T-helper 2 cell (primary cell): ENCODE data around the gene HTR3D.
"Not testable (repeated sequence)": the region's sequence is repeated elsewhere in the genome, so short reads cannot be mapped to it uniquely, and the experiment has no call there.

ENCODE experiments used
- DNase-seq, 5 experiments: peaks; one replicate each; pipeline versions ENCODE4 v3.0.0 to v3.0.0-alpha.2; 2012 to 2022

Gene HTR3D

DNA sequence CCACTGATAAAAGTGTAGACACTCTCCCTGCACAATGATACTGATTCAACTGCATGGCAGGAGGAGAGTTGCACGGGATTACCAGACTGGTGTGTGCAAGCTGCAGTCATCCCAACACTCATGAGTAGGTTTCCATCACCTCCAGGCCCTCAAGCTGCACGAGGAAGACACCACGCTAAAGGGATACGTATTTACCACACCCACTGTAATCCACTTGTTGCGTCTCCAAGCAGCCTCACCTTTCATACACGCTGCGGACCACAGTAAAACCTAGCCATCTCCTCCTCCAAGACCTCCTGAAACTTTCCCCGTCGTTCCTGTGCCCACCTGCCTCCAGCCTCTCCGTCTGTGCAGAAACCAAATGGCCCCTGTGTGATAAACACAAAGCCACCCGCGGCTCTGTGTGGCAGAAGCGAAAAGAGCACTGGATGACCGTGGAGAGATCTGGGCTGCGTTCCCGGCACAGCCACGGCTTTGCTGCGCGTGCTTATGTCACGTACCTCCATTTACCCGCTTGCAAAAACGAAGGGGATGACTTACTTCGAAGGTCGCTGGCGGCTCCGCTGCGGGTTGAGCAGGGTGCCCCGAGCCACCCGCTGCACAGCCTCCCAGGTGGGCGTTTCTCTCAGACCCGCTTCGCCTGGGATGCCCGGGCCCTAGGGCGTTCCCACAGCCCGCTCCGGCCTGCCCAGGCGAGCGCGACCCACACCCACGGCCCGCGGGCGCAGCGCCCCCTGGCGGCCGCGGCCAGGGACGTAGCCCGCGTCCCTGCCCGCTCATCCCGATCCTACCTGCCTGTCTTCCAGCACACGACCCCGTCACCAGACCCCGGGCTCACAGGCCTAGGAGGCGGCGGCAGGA lies 14.5 kb upstream of the HTR3D start:
- DNase-seq = peak in 3 of 5 experiments; percentile 19 to 43 (median 31)

DNA sequence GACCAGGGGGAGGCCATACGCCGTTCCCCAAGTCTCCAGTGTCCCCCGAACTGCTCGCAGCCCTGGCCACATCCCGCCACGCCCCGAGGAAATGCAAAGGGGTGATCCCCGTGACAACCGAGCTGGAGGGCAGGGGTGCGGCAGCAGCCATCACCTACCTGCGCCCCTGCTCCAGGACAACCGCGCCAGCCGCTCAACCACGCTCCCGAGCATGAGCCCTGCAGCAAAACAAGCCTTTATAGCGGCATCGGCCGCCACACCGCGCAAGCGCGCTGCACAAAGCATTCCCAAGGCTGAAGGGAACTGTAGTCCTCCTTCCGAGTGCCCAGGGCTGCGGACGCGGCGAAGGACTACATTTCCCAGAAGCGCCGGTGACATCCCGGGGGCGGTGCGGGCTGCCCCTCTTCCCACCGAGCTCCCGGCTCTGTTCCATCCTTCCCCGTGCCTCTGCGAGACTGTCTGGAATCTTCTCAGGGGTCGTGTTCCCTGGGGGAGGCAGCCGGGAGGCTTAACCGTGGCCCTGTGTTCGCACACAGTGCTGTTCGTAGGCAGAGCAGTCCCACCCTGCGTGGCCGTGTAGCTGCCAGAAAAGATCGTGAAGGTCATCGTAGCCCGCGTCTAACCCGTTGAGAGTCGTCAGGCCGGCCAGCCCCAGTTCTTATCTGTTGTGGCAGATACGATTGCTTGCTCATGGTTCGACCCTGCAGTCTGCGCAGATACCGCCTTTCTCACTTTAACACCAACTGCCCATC lies 13.7 kb upstream of the HTR3D start, which contains the start of gene ABCC5:
Gene ABCC5 (minus strand): TSS at position 213 of the 752 bp plus-strand sequence. CDS start 3,492 bp downstream, outside the sequence.
- DNase-seq = peak; percentile 60 to 90 (median 73)

DNA sequence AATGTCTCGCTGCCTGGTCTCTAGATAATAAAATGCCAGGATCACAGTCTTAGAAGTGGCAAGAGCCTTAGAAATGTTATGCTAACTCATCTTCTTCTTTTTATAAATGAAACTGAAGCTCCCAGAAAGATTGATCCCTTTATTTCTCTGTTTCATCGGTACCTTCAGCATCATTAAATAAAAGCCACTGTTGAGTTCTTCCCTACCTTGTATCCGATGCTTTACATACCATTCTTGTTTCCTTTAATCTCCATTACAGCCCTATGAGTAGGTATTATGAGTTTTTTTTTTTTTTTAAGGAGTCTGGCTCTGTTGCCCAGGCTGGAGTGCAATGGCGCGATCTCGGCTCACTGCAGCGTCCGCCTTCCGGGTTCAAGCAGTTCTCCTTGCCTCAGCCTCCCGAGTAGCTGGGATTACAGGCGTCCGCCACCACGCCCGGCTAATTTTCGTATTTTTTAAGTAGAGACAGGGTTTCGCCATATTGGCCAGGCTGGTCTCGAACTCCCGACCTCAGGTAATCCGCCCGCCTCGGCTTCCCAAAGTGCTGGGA lies 13.0 kb upstream of the HTR3D start:
- DNase-seq = no peak

DNA sequence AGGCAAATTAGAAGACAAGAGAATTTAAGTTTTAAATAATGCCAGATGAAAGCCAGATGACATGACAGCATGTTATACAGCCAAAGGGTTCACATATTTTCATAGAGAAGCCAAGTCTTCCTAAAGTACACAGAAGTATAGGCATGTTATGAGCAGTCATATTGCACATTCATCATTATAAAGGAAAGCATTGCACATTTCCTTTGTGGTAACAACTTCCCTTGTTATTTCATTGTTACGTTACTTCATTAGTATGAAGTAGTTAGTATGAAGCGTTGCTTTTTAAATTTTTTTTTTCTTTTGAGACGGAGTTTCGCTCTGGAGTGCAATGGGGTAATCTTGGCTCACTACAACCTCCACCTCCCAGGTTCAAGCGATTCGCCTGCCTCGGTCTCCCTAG lies 9.2 kb upstream of the HTR3D start:
- DNase-seq = peak in 1 of 5 experiments; percentile 31

DNA sequence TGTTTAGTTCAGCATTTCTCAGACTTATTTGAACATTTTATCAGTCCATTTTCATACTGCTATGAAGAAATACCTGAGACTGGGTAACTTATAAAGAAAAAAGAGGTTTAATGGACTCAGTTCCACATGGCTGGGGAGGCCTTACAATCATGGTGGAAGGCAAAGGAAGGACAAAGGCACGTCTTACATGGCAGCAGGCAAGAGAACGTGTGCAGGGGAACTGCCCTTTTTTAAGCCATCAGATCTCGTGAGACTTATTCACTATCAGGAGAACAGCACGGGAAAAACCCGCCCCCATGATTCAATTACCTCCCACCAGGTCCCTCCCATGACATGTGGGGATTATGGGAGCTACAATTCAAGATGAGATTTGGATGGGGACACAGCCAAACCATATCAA lies 6.3 kb upstream of the HTR3D start:
- not testable (repeated sequence) for DNase-seq

DNA sequence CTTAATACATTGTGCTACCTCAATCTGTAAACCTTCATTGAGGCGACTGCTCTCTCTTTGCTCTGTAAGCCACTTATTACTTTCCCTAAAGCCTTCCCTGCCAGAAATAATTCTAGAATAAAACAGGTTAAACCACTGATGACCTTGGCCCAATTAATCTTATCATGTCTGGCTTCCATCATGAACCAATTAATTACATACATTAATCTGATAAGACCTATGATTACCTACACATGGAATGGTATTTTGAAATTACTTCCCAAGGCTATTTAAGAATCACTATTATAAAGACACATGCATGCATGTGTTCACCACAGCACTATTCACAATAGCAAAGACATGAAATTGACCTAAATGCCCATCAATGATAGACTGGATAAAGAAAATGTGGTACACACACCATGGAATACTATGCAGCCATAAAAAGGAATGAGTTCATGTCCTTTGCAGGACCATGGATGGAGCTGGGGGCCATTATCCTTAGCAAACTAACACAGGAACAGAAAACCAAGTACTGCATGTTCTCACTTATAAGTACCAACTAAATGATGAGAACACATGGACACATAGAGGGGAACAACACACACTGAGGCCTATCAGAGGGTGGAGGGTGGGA lies 3.2 kb upstream of the HTR3D start:
- not testable (repeated sequence) for DNase-seq

DNA sequence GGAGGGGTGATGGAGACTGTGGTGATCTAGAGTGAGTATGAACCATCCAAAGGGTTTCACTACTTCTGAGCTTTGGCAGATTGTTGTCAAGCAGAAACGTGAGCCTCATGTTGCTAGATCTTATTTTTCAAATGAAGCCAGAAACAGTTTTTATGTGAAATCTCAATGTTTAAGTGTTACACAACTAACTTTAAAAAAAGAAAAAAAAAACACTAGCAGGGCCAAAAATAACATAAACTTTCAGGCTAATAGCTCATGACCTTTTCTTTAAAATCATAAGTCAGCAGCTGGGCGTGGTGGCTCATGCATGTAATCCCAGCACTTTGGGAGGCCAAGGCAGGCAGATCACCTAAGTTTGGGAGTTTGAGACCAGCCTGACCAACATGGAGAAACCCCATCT lies 2.1 kb upstream of the HTR3D start:
- no peak for DNase-seq

DNA sequence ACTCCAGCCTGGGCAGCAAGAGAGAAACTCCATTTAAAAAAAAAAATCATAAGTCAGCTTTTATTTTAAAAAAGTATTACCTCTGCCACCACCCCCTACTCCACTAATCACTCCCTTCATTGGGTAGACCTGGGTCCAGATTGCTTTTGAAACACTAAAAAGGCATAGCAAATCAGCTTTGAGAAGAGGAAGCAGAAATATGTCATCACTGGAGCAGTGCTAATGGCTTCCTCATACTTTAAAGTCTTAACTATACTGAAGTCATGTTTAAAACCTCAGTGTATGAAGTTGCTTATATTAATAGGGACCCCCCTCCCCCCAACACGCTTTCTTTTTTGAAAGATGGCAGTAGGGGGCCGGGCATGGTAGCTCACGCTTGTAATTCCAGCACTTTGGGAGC lies 1.0 kb upstream of the HTR3D start:
- no peak for DNase-seq

DNA sequence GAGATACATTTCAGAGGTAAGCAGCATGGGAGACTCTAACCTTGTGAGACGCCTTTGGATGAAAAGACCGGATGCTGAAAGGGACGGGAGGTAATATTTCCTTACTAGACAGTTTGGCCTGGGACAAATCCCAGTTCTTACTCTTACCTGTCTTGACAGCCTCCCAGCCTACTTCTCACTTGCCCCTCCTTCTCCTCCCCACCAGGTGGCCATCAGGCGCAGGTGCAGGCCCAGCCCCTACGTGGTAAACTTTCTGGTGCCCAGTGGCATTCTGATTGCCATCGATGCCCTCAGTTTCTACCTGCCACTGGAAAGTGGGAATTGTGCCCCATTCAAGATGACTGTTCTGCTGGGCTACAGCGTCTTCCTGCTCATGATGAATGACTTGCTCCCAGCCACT lies 6.3 kb downstream of the HTR3D start:
- DNase-seq = no peak

DNA sequence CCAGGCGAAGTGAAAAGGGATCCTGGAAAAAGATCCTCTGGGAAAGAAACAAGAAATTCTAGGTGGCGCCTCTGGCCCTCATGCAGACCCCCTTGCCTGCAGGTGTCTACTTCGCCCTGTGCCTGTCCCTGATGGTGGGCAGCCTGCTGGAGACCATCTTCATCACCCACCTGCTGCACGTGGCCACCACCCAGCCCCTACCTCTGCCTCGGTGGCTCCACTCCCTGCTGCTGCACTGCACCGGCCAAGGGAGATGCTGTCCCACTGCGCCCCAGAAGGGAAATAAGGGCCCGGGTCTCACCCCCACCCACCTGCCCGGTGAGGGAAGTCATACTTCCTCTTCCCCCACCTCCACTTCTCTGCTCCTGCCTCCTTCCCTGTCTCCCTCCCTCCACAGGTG lies 6.8 kb downstream of the HTR3D start:
- not testable (repeated sequence) for DNase-seq

DNA sequence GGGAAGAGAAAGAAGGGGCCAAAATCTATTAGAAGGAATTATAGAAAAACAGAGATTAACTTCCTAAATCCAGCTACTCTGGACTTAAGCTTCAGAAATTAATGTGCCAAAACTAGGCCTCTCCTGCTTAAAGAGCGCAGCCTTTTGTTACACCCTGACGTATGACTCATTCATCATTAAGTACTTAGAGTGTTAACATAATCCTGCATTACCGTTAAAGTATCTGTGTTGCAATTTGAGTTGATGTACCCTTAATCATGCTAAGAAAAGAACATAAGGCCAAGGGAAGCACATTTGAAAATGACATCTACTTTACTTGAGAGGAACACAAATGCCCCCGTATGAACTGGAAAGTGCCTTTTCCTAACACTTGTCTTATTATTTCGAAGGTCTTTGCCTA lies 7.9 kb downstream of the HTR3D start:
- no peak for DNase-seq

DNA sequence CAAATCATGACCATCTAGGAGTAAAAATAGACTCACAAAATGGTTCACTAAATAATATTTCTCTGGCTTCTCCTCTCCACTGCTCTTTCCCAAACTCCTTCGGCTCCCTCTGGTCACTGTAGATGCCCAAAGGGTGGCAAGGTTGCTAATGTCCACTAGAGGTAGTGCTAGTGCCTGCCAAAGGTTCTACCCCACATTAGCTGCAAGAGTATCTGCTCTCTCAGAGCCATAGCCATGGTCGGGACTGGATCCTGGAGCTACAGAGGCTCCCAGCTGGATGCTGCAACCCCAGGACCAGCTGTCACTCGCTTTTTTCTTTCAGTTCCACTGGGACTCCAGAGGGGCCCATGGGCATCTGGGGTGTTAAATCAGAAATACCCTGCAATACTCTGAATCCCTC lies 8.5 kb downstream of the HTR3D start:
- no peak for DNase-seq

DNA sequence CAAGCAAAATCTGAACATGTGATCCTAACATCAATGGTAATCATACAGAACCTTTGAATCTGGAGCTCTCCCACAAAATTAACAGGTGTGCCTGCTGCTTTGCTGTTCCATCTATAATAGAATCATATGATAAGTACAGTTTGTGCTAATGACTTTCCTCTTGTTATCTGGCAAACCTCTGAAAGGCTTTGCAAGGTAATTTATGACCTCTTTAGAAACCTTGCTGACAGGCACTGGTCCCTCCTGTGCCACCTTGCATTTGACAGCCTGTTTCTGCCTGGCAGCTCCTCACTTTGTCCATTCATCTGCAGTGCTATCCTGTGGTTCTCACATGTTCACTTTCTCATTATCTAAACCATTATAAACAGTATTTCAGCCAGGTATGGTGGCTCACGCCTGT lies 11.1 kb downstream of the HTR3D start:
- no peak for DNase-seq

DNA sequence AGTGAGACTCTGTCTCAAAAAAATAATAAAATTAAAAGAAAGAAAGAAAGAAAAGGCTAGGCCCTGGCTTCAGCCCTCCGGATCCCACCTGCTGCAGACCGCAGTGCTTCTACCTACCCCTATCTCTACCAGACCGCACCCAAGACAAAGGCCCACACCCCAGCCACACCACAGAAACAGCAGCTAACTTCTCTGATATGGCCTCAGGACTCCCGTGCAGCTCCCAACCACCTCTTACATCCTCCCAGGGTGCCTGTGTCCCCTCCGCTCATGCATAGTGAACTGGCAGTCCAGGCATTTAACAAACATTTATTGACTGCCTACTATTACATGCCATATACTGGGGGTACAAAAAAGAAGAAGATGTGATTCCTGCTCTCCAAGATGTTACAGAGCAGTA lies 14.5 kb downstream of the HTR3D start:
- DNase-seq = no peak

DNA sequence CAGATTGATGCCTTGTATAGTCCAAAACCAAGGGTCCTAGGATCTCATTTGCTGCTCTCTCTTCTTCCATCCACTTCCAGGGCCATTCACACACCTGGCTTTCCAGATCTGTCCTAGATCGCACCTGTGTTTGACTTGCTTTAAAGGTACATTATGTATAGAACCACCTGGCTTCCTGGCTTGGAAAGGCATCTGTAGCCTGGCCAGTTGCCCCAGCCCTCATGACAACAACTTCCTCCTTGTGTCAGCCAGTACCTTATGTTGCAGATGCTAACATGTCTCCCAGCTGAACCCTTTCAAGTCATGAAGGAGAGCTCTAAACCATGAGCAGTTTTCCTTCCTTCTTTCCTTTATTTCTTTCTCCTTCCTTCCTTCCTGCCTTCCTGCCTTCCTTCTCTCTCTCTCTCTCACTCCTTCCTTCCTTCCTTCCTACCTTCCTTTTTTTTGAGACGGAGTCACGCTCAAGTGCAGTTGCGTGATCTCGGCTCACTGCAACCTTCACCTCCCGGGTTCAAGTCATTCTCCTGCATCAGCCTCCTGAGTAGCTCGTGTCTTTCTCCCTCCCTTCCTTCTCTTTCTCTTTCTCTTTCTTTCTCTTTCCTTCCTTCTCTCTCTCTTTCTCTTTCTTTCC lies 18.8 kb downstream of the HTR3D start:
- DNase-seq = no peak

DNA sequence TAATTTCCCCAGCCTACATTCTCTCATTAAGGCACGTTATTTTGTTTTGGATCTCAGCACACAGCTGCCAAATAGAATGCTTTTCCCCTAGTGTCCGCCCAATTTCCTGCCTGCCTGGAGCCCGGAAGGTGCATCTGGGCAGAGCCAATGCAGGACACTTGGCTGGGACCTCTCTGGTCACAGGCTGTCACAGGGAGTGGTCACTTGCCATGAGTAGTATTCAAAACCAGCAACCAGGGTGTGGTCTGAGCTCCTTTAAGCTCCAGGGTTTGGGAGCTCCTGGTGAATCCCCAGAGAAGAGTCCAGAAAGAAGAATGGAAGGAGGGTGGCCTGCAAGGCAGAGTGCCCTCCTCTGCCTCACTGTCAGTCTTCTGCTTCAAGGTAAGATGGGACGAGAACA lies 21.2 kb downstream of the HTR3D start, which contains the start of gene HTR3C:
Gene HTR3C (plus strand): TSS at position 281 of the 400 bp plus-strand sequence. CDS start 34 bp downstream, at position 315.
- DNase-seq = no peak

DNA sequence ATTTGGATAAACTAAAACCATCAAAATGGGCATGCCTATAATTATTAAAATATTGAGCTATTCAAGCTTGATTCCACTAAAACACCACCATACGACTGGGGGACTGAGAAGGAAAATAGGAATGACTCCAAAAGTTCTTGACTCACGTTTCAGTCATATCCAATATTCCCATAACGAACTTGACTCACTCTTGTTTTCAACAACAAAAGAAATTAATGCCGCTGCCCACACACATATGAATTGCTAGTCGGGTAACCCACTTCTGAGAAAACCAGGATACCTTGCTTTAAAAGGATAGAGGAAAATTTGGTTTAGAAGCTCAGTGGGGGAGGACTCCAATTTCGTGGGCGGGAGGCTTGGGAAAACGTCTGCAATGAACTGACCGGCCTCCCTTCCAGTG lies 26.5 kb downstream of the HTR3D start:
- DNase-seq = no peak

DNA sequence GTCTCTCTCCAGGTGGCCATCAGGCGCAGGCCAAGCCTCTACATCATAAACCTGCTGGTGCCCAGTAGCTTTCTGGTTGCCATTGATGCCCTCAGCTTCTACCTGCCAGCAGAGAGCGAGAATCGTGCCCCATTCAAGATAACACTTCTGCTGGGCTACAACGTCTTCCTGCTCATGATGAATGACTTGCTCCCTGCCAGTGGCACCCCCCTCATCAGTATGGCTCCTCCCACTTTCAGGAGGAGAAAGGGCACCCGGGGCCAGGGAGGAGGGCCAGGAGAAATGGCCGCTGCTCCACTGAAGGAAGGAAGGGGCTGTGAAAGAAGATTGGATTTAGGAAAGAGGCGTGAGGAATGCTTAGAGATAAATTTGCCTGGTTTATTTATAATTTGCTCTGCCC lies 27.9 kb downstream of the HTR3D start:
- DNase-seq = no peak

DNA sequence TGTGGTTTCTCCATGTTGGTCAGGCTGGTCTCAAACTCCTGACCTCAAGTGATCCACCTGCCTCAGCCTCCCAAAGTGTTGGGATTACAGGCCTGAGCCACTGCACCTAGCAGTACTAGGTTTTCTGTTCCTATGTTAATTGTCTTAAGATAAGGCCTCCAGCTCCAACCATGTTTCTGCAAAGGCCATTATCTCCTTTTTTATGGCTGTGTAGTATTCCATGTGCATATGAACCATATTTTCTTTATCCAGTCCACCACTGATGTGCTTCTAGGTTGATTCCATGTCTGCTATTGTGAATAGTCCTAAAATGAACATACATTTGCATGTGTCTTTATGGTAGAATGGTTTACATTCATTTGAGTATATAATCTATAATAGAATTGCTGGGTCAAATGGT lies 31.1 kb downstream of the HTR3D start:
- no peak for DNase-seq

DNA sequence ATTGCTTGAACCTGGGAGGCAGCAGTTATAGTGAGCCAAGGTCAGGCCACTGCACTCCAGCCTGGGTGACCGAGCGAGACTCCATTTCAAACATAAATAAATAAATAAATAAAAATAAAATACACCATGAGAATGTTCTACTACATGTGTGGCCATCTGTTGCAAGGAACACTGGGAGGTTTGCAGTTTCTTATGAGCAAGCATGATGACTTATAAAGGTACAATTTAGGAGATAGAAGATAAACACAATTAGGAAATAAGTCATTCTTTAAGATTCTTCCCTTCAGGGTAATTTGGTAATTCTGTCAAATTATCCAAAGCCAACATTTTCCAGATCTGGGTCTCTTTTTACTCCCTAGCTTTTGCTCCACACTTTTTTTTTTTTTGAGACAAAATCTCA lies 34.7 kb downstream of the HTR3D start:
- DNase-seq = no peak

DNA sequence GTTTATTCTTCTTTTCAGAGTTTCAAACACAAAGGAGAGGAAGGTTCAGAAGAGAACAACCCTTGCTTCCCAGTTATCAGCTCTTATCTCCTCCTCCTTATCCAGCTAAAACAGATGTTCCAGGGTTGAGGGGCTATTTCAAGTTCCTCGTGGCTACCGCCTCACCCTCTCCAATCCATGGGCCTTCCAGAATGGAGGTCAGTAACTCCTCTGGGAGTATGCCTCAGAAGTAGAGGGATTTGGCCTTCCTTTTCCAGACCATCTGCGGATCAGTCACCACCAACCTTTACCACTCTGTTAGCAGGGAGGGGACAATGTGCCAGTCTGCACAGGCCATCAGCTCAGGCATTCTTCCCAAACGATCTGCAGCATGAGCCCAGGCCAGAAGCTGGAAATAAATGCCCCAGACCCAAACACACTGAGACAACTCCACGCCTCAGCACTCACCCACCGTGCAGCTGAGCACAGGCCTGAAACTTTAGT lies 36.1 kb downstream of the HTR3D start:
- no peak for DNase-seq

DNA sequence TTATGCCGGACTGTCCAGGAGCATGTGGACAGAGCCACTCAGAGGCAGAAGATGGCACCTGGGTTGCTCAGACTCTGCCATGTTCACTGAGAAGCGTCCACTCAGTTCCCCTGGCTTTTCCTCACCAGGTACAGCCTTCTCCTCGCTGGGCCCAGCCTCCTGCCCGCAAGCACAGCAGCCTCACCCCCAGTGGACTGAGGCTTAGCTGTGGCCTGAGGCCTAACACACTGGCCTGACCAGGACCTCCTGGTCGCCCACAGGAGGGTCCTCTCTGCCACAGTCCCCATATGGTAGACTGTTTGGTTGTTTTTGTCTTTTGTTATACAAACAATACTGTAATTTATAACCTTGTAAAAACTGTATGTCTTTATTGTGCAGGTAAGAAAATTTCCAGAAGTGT lies 36.8 kb downstream of the HTR3D start:
- no peak for DNase-seq
